Calu3 (cell line): ENCODE measurements around the gene MYO5A. TPM values are rescaled to one million over a fixed set of nuclear protein-coding genes. Genes with fewer than 3 reads are reported as not detected.
"Not testable (repeated sequence)": the region's sequence is repeated elsewhere in the genome, so short reads cannot be mapped to it uniquely, and the experiment has no call there.

Experiments
- BruUV-seq: library from RNA; stranded (reverse); fragments of 400-500 nt; replicated peaks from 2 replicates; lab custom pipeline; 2021; lab: Mats Ljungman, UMichigan
- CTCF ChIA-PET: fragments of 300-600 bp; sonication (Branson Sonifier 250); formaldehyde crosslinking; loops from one replicate; lab custom pipeline; 2022; ENCODE audit warnings: antibody characterized with exemption; lab: Charles Lee
- DNase-seq: peaks from one replicate; pipeline ENCODE4 v3.0.0; 2022
- H3K27ac Mint-ChIP-seq: one replicate; pipeline ENCODE4 v1.8.0; 2022; ENCODE audit warnings: mixed read lengths; ENCODE audit not compliant: unreplicated experiment
- H3K27me3 Mint-ChIP-seq: one replicate; pipeline ENCODE4 v1.8.0; 2022; ENCODE audit warnings: mixed read lengths; ENCODE audit not compliant: unreplicated experiment
- H3K36me3 Mint-ChIP-seq: one replicate; pipeline ENCODE4 v1.8.0; 2022; ENCODE audit warnings: mild to moderate bottlenecking, moderate library complexity, mixed read lengths; ENCODE audit not compliant: insufficient read depth, unreplicated experiment
- H3K4me1 Mint-ChIP-seq: one replicate; pipeline ENCODE4 v1.8.0; 2022; ENCODE audit warnings: mild to moderate bottlenecking, low read depth, mixed read lengths; ENCODE audit not compliant: unreplicated experiment
- H3K4me3 Mint-ChIP-seq: one replicate; pipeline ENCODE4 v1.8.0; 2022; ENCODE audit warnings: mild to moderate bottlenecking, low read depth, moderate library complexity, mixed read lengths; ENCODE audit not compliant: unreplicated experiment
- H3K9me3 Mint-ChIP-seq: one replicate; pipeline ENCODE4 v1.8.0; 2022; ENCODE audit warnings: low read depth, mixed read lengths; ENCODE audit not compliant: unreplicated experiment
- CTCF ChIP-seq: fragments of 200-600 bp; IDR thresholded peaks from one replicate; pipeline ENCODE4 v1.8.0; 2022; ENCODE audit warnings: antibody characterized with exemption; ENCODE audit not compliant: unreplicated experiment
- intact Hi-C: fragments of 100-400 bp; cut with micrococcal nuclease; formaldehyde crosslinking; loops from one replicate; pipeline ENCODE4 v1.10.0; 2022; ENCODE audit not compliant: unreplicated experiment
- total RNA-seq: library from RNA; stranded (reverse); gene quantifications from 2 replicates; pipeline ENCODE4 v1.2.3, GENCODE V29; 2022

MYO5A gene
- total RNA-seq, 1 experiment from 2014 or later = 6.1 TPM

DNA sequence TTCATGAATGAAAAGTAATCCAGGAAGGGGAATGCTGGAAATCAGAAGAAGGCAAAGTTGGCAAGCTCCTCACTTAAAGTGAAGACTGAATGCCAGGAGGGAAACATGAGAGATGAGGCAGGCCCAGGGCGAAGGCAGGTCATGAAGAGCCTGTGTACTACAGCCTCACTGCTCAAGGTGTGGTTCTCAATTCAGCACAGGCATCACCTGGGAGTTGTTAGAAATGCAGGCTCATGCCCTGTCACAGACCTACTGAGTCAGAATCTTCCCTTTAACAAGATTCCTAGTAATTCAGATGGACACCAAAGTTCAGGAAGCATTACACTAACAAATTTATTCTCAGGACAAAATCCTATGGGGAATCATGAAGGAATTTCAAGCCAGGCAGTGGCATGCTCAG, 14.2 kb downstream of the MYO5A start:
- no peaks in the 10 kb centered on the region for H3K27me3 Mint-ChIP-seq
- H3K36me3 Mint-ChIP-seq = peaks cover 4% of the 10 kb centered on the region
- DNase-seq = no peak
- H3K4me1 Mint-ChIP-seq = no peaks in the 10 kb centered on the region
- CTCF ChIA-PET = no interaction called here
- no peaks in the 10 kb centered on the region for H3K9me3 Mint-ChIP-seq
- TF ChIP-seq CTCF = no peak
- H3K4me3 Mint-ChIP-seq = no peak overlapping the region
- intact Hi-C loops = no loop called here
- H3K27ac Mint-ChIP-seq = no peak overlapping the region
- no TSS peak for BruUV-seq

DNA sequence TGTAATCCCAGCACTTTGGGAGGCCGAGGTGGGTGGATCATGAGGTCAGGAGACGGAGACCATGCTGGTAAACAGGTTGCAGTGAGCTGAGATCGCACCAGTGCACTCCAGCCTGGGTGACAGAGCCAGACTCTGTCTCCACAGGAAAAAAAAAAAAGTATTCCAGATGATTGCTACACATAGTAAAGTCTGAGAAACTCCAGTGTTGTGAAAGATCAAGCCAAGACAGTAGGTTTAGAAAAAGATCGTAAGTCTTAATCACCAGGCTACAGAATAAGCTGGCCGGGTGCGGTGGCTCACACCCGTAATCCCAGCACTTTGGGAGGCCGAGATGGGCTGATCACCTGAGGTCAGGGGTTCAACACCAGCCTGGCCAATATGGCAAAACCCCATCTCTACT, 15.8 kb downstream of the MYO5A start:
- BruUV-seq, H3K4me3 Mint-ChIP-seq, H3K4me1 Mint-ChIP-seq, CTCF ChIA-PET, H3K36me3 Mint-ChIP-seq, DNase-seq, intact Hi-C loops, H3K27ac Mint-ChIP-seq, H3K27me3 Mint-ChIP-seq, H3K9me3 Mint-ChIP-seq: not testable (repeated sequence)

GRCh38 chr15:52511084-52511483, 17.6 kb downstream of the MYO5A start:
- Mint-ChIP-seq H3K27ac (no peak overlapping the region), H3K9me3 (no peaks in the 10 kb centered on the region), H3K4me3 (no peak overlapping the region), H3K36me3 (peaks cover 4% of the 10 kb centered on the region), H3K27me3 (no peaks in the 10 kb centered on the region), H3K4me1 (no peaks in the 10 kb centered on the region)
- intact Hi-C loops = no loop called here
- no peak for TF ChIP-seq CTCF
- CTCF ChIA-PET = no interaction called here
- no peak for DNase-seq
- BruUV-seq = no TSS peak

- intact Hi-C loops = no loop called here
- TF ChIP-seq CTCF = no peak
- Mint-ChIP-seq H3K36me3 (peaks cover 4% of the 10 kb centered on the region), H3K27ac (no peak overlapping the region), H3K27me3 (no peaks in the 10 kb centered on the region), H3K9me3 (no peaks in the 10 kb centered on the region), H3K4me3 (no peak overlapping the region), H3K4me1 (no peaks in the 10 kb centered on the region)
- no TSS peak for BruUV-seq
- CTCF ChIA-PET = no interaction called here
- DNase-seq = no peak
Observed at GRCh38 chr15:52509500-52510245, 19.0 kb downstream of the MYO5A start.

DNA sequence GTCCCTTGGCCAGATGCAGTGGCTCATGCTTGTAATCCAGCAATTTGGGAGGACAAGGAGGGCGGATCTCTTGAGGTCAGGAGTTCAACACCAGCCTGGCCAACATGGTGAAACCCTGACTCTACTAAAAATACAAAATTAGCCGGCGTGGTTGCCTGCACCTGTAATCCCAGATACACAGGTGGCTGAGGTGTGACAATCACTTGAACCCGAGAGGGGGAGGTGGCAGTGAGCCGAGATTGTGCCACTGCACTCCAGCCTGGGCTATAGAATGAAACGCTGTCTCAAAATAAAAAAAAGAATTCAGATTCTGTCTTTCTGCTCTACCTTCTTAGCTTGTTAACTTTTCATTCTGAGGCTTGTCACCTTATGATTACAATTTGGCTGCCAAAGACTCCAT, 22.1 kb downstream of the MYO5A start:
- Mint-ChIP-seq H3K27me3 (no peaks in the 10 kb centered on the region), H3K9me3 (no peaks in the 10 kb centered on the region), H3K36me3 (no peaks in the 10 kb centered on the region), H3K4me1 (no peaks in the 10 kb centered on the region), H3K27ac (no peak overlapping the region), H3K4me3 (no peak overlapping the region)
- no peak for DNase-seq
- no TSS peak for BruUV-seq
- TF ChIP-seq CTCF = no peak
- CTCF ChIA-PET = no interaction called here
- intact Hi-C loops = no loop called here
